Esophagus muscularis mucosa (tissue), 4 donors: Measurements from ENCODE around the gene PUM2.
"Not testable (repeated sequence)": the region's sequence is repeated elsewhere in the genome, so short reads cannot be mapped to it uniquely, and the experiment has no call there.

Experiments
- EP300 ChIP-seq: sonication (generic); formaldehyde crosslinking; IDR thresholded peaks from one replicate; pipeline ENCODE4 v1.6.1; 2017; ENCODE audit warnings: antibody characterized with exemption
- POLR2AphosphoS5 ChIP-seq, 2 donors: sonication (generic); formaldehyde crosslinking; IDR thresholded peaks; one replicate each; pipeline ENCODE4 v1.6.1; 2017; ENCODE audit warnings: antibody characterized with exemption in 2 of 2
- TF ChIP-seq, protein P1 (sequence below), 3 experiments: fragments of 200-600 bp in 2 of 3; fragments of 450-650 bp in 1 of 3; sonication (generic) in 2 of 3; IDR thresholded peaks; one replicate each; pipeline ENCODE4 v1.5.1; 2017 to 2019; ENCODE audit warnings: antibody characterized with exemption in 3 of 3, mild to moderate bottlenecking in 2 of 3, moderate library complexity in 1 of 3

DNA sequence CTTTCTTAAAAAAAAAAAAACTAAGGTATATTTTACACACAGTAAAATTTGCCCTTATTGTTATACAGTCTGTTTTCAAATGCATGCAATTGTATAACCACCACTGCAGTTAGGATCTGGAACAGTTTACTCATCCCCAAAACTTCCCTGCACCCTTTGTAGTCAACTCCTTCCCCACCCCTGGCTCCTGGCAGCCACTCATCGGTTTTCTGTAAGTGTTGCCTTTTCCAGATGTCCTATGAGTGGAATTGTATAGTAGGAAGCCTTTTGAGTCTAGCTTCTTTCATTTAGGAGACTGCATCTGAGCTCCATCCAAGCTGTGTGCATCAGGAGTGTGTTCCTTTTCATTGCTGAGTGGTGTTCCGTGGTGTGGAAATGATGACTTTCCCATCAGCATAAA lies 116.0 kb downstream of the PUM2 start:
- TF ChIP-seq POLR2AphosphoS5 (IDR thresholded peaks at IDR 0.05); EP300: not testable (repeated sequence)
- TF ChIP-seq, protein P1, sequence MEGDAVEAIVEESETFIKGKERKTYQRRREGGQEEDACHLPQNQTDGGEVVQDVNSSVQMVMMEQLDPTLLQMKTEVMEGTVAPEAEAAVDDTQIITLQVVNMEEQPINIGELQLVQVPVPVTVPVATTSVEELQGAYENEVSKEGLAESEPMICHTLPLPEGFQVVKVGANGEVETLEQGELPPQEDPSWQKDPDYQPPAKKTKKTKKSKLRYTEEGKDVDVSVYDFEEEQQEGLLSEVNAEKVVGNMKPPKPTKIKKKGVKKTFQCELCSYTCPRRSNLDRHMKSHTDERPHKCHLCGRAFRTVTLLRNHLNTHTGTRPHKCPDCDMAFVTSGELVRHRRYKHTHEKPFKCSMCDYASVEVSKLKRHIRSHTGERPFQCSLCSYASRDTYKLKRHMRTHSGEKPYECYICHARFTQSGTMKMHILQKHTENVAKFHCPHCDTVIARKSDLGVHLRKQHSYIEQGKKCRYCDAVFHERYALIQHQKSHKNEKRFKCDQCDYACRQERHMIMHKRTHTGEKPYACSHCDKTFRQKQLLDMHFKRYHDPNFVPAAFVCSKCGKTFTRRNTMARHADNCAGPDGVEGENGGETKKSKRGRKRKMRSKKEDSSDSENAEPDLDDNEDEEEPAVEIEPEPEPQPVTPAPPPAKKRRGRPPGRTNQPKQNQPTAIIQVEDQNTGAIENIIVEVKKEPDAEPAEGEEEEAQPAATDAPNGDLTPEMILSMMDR (IDR thresholded peaks at IDR 0.05), result not testable (repeated sequence)
